ENCODE measurements around the gene NUCB2. TPM values are rescaled to one million over a fixed set of nuclear protein-coding genes. Genes with fewer than 3 reads are reported as not detected.

NUCB2 gene
- polyA plus RNA-seq, 3 donors from 2014 or later: 157 to 180 (median 169) TPM

Other genes starting within 250 kb of the NUCB2 start
- gene RPS13, start 199.1 kb upstream of the NUCB2 start, polyA plus RNA-seq: 1,000 to 10,000 TPM in 1 of 3 donors, 100 to 1,000 TPM in 2; 720 to 1,050 (median 777) TPM
- 10 to 100 TPM in 1 of 3 donors, 1 to 10 TPM in 2; 5.0 to 13.3 (median 5.5) TPM for gene PIK3C2A, start 68.8 kb upstream of the NUCB2 start, polyA plus RNA-seq
- under 1 TPM in 2 of 3 donors, not detected in 1; 0.24 to 0.49 TPM for gene NCR3LG1, start 75.1 kb downstream of the NUCB2 start, polyA plus RNA-seq
- not detected for gene KCNJ11, start 111.9 kb downstream of the NUCB2 start, polyA plus RNA-seq
- not detected for gene ABCC8, start 200.1 kb downstream of the NUCB2 start, polyA plus RNA-seq

Data from immature natural killer cell (primary cell).